IMR-90 (cell line): ENCODE data around the gene WNT3.

Source experiments
- BHLHE40 ChIP-seq: fragments of 150-350 bp; IDR thresholded peaks from 2 replicates; pipeline ENCODE4 v1.6.1; 2016; ENCODE audit warnings: mild to moderate bottlenecking, low read depth, low read length
- CEBPB ChIP-seq: IDR thresholded peaks from 2 replicates; pipeline ENCODE4 v1.6.1; 2012; ENCODE audit warnings: low read depth, low read length, improper control_type of control experiment
- CHD1 ChIP-seq: IDR thresholded peaks from 2 replicates; pipeline ENCODE4 v1.6.1; 2012; ENCODE audit warnings: low read depth, low read length, improper control_type of control experiment
- CTCF ChIP-seq: conservative IDR thresholded peaks from 2 replicates; pipeline ENCODE4 v1.5.1; 2012; ENCODE audit warnings: mild to moderate bottlenecking, low read depth, low read length, improper control_type of control experiment
- FOS ChIP-seq: fragments of 150-350 bp; IDR thresholded peaks from 2 replicates; pipeline ENCODE4 v1.6.1; 2016; ENCODE audit warnings: low read depth, low read length
- MXI1 ChIP-seq: IDR thresholded peaks from 2 replicates; pipeline ENCODE4 v1.6.1; 2012; ENCODE audit warnings: low read depth, mild to moderate bottlenecking, low read length, moderate library complexity, borderline replicate concordance
- POLR2A ChIP-seq: IDR thresholded peaks from 2 replicates; pipeline ENCODE4 v1.6.1; 2012; ENCODE audit warnings: mild to moderate bottlenecking, low read depth, low read length
- RAD21 ChIP-seq: IDR thresholded peaks from 2 replicates; pipeline ENCODE4 v1.6.1; 2012; ENCODE audit warnings: low read length, improper control_type of control experiment
- SMC3 ChIP-seq: fragments of 150-350 bp; IDR thresholded peaks from 2 replicates; pipeline ENCODE4 v1.6.1; 2016; ENCODE audit warnings: low read depth, mild to moderate bottlenecking, antibody characterized with exemption, low read length, moderate library complexity

GRCh38 chr17:46773676-46774075 is 44.8 kb downstream of the WNT3 start:
- TF ChIP-seq POLR2A (no peak), CTCF (no peak), RAD21 (no peak), MXI1 (no peak), BHLHE40 (no peak), CEBPB (no peak), SMC3 (no peak), CHD1 (no peak), FOS (no peak)
